Erythroblast (primary cell): ENCODE measurements around the gene CDK16.
A peak's percentile ranks its signal among the peaks of the same experiment; 100 is the strongest.

Experiments used
- DNase-seq, 2 experiments: peaks; one replicate each; lab custom pipeline; 2025; lab: John Stamatoyannopoulos, UW
- GATA1 ChIP-seq: IDR thresholded peaks from 2 replicates; pipeline ENCODE4 v1.6.1; 2011; ENCODE audit warnings: low read depth, mild to moderate bottlenecking, control low read depth, low read length, moderate library complexity
- POLR2A ChIP-seq: IDR thresholded peaks from 2 replicates; pipeline ENCODE4 v1.6.1; 2011; ENCODE audit warnings: mild to moderate bottlenecking, low read length

The CDK16 gene

GRCh38 chrX:47208108-47208507 lies 10.4 kb upstream of the CDK16 start:
- no peak for DNase-seq
- no peak for TF ChIP-seq POLR2A
- TF ChIP-seq GATA1: no peak

GRCh38 chrX:47209508-47210238 lies 8.8 kb upstream of the CDK16 start:
- TF ChIP-seq GATA1 (no peak), POLR2A (no peak)
- DNase-seq: no peak

GRCh38 chrX:47210661-47211425 lies 7.6 kb upstream of the CDK16 start:
- TF ChIP-seq POLR2A (no peak), GATA1 (no peak)
- DNase-seq: no peak

- TF ChIP-seq GATA1 (no peak), POLR2A (no peak)
- no peak for DNase-seq
These were observed 5.8 kb upstream of the CDK16 start for GRCh38 chrX:47212381-47213293.

GRCh38 chrX:47214435-47215077 lies 3.9 kb upstream of the CDK16 start:
- no peak for DNase-seq
- no peak for TF ChIP-seq GATA1
- TF ChIP-seq POLR2A: no peak

- DNase-seq: no peak
- TF ChIP-seq POLR2A (no peak), GATA1 (no peak)
These were observed 3.1 kb upstream of the CDK16 start for GRCh38 chrX:47215291-47215900.

GRCh38 chrX:47216393-47216925 lies 2.0 kb upstream of the CDK16 start:
- DNase-seq: no peak
- no peak for TF ChIP-seq POLR2A
- TF ChIP-seq GATA1: no peak

- peak; percentile 30 to 50 for DNase-seq
- no peak for TF ChIP-seq POLR2A
- no peak for TF ChIP-seq GATA1
These were observed 1.2 kb upstream of the CDK16 start for GRCh38 chrX:47217121-47217851.

- DNase-seq: peak; percentile 95 to 96
These were observed 615 bp upstream of the CDK16 start for GRCh38 chrX:47217852-47218279.

GRCh38 chrX:47218920-47219815 lies 687 bp downstream of the CDK16 start:
- TF ChIP-seq GATA1 (no peak), POLR2A (peak; percentile 73)
- DNase-seq: peak; percentile 77 to 81

More at GRCh38 chrX:47217852-47218279, 615 bp upstream of the CDK16 start:
- TF ChIP-seq GATA1 (no peak), POLR2A (no peak)

GRCh38 chrX:47221756-47222155 lies 3.3 kb downstream of the CDK16 start:
- DNase-seq: no peak
- TF ChIP-seq GATA1 (no peak), POLR2A (no peak)
